ENCODE measurements around the gene DNMT3L. TPM values are rescaled to one million over a fixed set of nuclear protein-coding genes. Genes with fewer than 3 reads are reported as not detected.

DNMT3L gene
- total RNA-seq, 3 donors from 2014 or later, result not detected

DNA sequence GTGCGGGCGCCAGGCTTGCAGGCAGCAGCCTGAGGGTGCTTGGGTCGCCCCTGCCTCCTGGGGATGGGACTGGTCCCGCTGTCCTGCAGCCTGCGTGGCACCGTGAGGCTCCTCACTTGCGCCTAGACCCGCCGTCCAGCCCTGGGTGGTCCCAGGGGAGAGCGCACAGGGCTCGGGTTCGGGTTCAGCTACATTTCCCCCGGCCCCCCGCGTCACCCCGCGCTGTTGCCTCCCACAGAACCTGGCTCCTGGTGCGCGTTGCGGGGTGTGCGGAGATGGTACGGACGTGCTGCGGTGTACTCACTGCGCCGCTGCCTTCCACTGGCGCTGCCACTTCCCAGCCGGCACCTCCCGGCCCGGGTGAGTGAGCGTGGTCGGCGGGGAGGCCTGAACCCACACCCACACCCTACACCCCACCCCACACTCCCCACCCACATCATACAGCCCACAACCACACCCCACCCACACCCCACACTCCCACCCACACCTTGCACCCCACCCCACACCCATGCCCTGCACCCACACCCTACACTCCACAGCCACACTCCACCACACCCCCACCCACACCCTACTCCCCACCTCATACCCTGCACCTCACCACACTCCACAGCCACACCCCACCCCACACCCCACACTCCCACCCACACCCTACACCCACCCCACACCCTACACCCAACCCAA is 32.0 kb upstream of the DNMT3L start:
- peak in 1 of 3 donors; percentile 52 for DNase-seq
- no peaks in the 10 kb centered on the region for H3K9me3 ChIP-seq
- no peak for ATAC-seq
- TF ChIP-seq, protein P1, sequence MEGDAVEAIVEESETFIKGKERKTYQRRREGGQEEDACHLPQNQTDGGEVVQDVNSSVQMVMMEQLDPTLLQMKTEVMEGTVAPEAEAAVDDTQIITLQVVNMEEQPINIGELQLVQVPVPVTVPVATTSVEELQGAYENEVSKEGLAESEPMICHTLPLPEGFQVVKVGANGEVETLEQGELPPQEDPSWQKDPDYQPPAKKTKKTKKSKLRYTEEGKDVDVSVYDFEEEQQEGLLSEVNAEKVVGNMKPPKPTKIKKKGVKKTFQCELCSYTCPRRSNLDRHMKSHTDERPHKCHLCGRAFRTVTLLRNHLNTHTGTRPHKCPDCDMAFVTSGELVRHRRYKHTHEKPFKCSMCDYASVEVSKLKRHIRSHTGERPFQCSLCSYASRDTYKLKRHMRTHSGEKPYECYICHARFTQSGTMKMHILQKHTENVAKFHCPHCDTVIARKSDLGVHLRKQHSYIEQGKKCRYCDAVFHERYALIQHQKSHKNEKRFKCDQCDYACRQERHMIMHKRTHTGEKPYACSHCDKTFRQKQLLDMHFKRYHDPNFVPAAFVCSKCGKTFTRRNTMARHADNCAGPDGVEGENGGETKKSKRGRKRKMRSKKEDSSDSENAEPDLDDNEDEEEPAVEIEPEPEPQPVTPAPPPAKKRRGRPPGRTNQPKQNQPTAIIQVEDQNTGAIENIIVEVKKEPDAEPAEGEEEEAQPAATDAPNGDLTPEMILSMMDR (IDR thresholded peaks at IDR 0.05), result no peak
- H3K36me3 ChIP-seq (ENCODE audit: low read depth), result no peaks in the 10 kb centered on the region
- no peak overlapping the region for H3K4me3 ChIP-seq
- no peaks in the 10 kb centered on the region for H3K4me1 ChIP-seq (ENCODE audit: low read depth)
- intact Hi-C loops (cut with DNase I, micrococcal nuclease), result no loop called here

- no peaks in the 10 kb centered on the region for H3K4me1 ChIP-seq (ENCODE audit: low read depth)
- DNase-seq (peak in 1 of 3 donors; percentile 50), ATAC-seq (no peak)
- no peaks in the 10 kb centered on the region for H3K36me3 ChIP-seq (ENCODE audit: low read depth)
- intact Hi-C loops (cut with DNase I, micrococcal nuclease), result no loop called here
- TF ChIP-seq, protein P1 (IDR thresholded peaks at IDR 0.05), result no peak
- no peaks in the 10 kb centered on the region for H3K9me3 ChIP-seq
- H3K4me3 ChIP-seq, result no peak overlapping the region
Observed at GRCh38 chr21:44292812-44293195, 31.1 kb upstream of the DNMT3L start.

DNA sequence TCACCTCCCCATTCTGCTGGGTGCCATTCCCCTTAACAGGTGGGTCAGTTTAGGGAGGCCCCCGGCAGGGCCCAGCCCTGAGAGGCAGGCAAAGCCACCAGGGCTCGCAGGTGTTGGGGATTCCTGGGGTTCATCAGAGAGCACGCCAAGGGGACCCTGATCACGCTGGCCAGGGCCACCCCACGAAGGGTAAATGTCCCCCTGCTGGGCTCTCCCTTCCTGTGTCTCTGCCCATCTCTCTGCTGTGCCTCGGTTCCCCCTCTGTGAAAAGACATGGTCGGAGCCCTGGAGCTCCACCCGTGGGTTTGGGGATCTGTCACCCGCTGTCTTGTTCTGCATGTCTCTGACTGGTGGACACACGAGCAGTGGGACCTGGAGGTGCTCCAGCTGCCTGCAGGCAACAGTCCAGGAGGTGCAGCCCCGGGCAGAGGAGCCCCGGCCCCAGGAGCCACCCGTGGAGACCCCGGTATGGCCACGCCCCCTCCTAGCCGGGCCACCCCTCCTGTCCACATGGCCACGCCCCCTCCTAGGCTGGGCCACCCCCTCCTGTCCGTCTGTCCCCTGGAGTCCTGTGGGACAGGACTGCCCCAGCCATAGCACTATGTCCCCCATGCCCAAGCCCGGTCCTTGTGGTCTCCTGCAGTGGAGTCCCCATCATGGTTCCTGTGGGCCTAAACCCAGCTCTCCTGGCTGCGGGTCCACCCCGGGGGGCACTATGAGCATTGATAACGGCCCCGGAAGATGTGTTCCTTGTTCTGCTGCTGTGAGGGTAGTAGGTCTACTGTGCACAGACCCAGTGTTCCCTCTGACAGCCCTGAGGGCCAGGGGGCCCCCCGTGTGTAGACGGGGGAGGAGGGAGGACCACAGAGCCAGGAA is 30.5 kb upstream of the DNMT3L start:
- Histone ChIP-seq H3K4me3 (no peak overlapping the region), H3K9me3 (no peaks in the 10 kb centered on the region), H3K36me3 (ENCODE audit: low read depth) (no peaks in the 10 kb centered on the region), H3K4me1 (ENCODE audit: low read depth) (no peaks in the 10 kb centered on the region)
- no peak for ATAC-seq
- TF ChIP-seq, protein P1 (IDR thresholded peaks at IDR 0.05), result no peak
- intact Hi-C loops (cut with DNase I, micrococcal nuclease), result no loop called here
- DNase-seq, result peak in 1 of 3 donors; percentile 53

- no peaks in the 10 kb centered on the region for H3K9me3 ChIP-seq
- DNase-seq (peak in 1 of 3 donors; percentile 40), ATAC-seq (no peak)
- no peak overlapping the region for H3K4me3 ChIP-seq
- H3K4me1 ChIP-seq (ENCODE audit: low read depth), result no peaks in the 10 kb centered on the region
- no peaks in the 10 kb centered on the region for H3K36me3 ChIP-seq (ENCODE audit: low read depth)
- TF ChIP-seq, protein P1 (IDR thresholded peaks at IDR 0.05), result no peak
- intact Hi-C loops (cut with DNase I, micrococcal nuclease), result no loop called here
Observed at GRCh38 chr21:44291078-44291935, 29.6 kb upstream of the DNMT3L start.

- Histone ChIP-seq H3K4me1 (ENCODE audit: low read depth) (no peaks in the 10 kb centered on the region), H3K9me3 (no peaks in the 10 kb centered on the region), H3K4me3 (no peak overlapping the region), H3K36me3 (ENCODE audit: low read depth) (no peaks in the 10 kb centered on the region)
- intact Hi-C loops (cut with DNase I, micrococcal nuclease), result no loop called here
- TF ChIP-seq, protein P1 (IDR thresholded peaks at IDR 0.05), result no peak
- no peak for ATAC-seq
- peak in 1 of 3 donors; percentile 29 for DNase-seq
Observed at GRCh38 chr21:44290327-44291077, 28.8 kb upstream of the DNMT3L start.
